Subcutaneous abdominal adipose tissue (tissue), 5 donors: ENCODE data around the gene NCK1.
"Not testable (repeated sequence)": the region's sequence is repeated elsewhere in the genome, so short reads cannot be mapped to it uniquely, and the experiment has no call there.

Experiments used
- H3K27ac ChIP-seq: one replicate; pipeline ENCODE4 v1.7.0; 2013; ENCODE audit warnings: low read depth, mild to moderate bottlenecking, inconsistent platforms, low read length, moderate library complexity
- H3K27me3 ChIP-seq, 5 donors: one replicate each; pipeline ENCODE4 v1.7.0; 2013; ENCODE audit warnings: low read length in 5 of 5, inconsistent platforms in 1 of 5; ENCODE audit not compliant: control insufficient read depth in 5 of 5, insufficient read depth in 4 of 5
- H3K36me3 ChIP-seq, 5 donors: one replicate each; pipeline ENCODE4 v1.7.0; 2013; ENCODE audit warnings: low read length in 5 of 5; ENCODE audit not compliant: control insufficient read depth in 5 of 5, insufficient read depth in 5 of 5
- H3K4me1 ChIP-seq, 5 donors: one replicate each; pipeline ENCODE4 v1.7.0; 2013; ENCODE audit warnings: low read length in 5 of 5, mild to moderate bottlenecking in 3 of 5, moderate library complexity in 1 of 5; ENCODE audit not compliant: control insufficient read depth in 5 of 5, insufficient read depth in 5 of 5
- H3K4me3 ChIP-seq, 5 donors: one replicate each; pipeline ENCODE4 v1.7.0; 2013; ENCODE audit warnings: low read length in 5 of 5, low read depth in 1 of 5
- H3K9ac ChIP-seq, 5 donors: one replicate each; pipeline ENCODE4 v1.7.0; 2013; ENCODE audit warnings: low read length in 5 of 5, mild to moderate bottlenecking in 4 of 5, moderate library complexity in 3 of 5
- H3K9me3 ChIP-seq, 5 donors: one replicate each; pipeline ENCODE4 v1.7.0; 2013; ENCODE audit warnings: low read length in 5 of 5; ENCODE audit not compliant: control insufficient read depth in 5 of 5
- donor health status: healthy.
- donor health status: healthy.
- donor health status: healthy.
- donor health status: healthy.
- donor health status: healthy.

NCK1 gene

GRCh38 chr3:136960838-136961836, 99.1 kb downstream of the NCK1 start:
- Histone ChIP-seq H3K27me3 (no peaks in the 10 kb centered on the region), H3K4me1 (peaks cover 0 to 5% (median 0%) of the 10 kb centered on the region in 5 donors), H3K27ac (no peak overlapping the region), H3K36me3 (no peaks in the 10 kb centered on the region), H3K9ac (no peak overlapping the region), H3K4me3 (no peak overlapping the region), H3K9me3 (no peaks in the 10 kb centered on the region)

- Histone ChIP-seq H3K9ac (no peak overlapping the region), H3K27me3 (no peaks in the 10 kb centered on the region), H3K9me3 (no peaks in the 10 kb centered on the region), H3K4me3 (no peak overlapping the region), H3K27ac (no peak overlapping the region), H3K36me3 (no peaks in the 10 kb centered on the region), H3K4me1 (peaks cover 0 to 2% (median 0%) of the 10 kb centered on the region in 5 donors)
Measured at GRCh38 chr3:136962927-136963326, 100.9 kb downstream of the NCK1 start.

GRCh38 chr3:136969539-136969938, 107.5 kb downstream of the NCK1 start:
- not testable (repeated sequence) for H3K27ac ChIP-seq, H3K9ac ChIP-seq, H3K4me3 ChIP-seq, H3K4me1 ChIP-seq, H3K27me3 ChIP-seq, H3K36me3 ChIP-seq, H3K9me3 ChIP-seq

- H3K9ac ChIP-seq, result no peak overlapping the region
- H3K36me3 ChIP-seq, result no peaks in the 10 kb centered on the region
- H3K9me3 ChIP-seq, result peaks cover 0 to 10% (median 4%) of the 10 kb centered on the region in 5 donors
- H3K27ac ChIP-seq, result no peak overlapping the region
- H3K27me3 ChIP-seq, result no peaks in the 10 kb centered on the region
- H3K4me1 ChIP-seq, result no peaks in the 10 kb centered on the region
- no peak overlapping the region for H3K4me3 ChIP-seq
Measured at GRCh38 chr3:136973352-136973751, 111.3 kb downstream of the NCK1 start.

- H3K27ac ChIP-seq, result no peak overlapping the region
- H3K4me3 ChIP-seq, result no peak overlapping the region
- no peaks in the 10 kb centered on the region for H3K36me3 ChIP-seq
- no peak overlapping the region for H3K9ac ChIP-seq
- no peaks in the 10 kb centered on the region for H3K4me1 ChIP-seq
- H3K9me3 ChIP-seq, result peaks cover 0 to 10% (median 4%) of the 10 kb centered on the region in 5 donors
- H3K27me3 ChIP-seq, result no peaks in the 10 kb centered on the region
Measured at GRCh38 chr3:136974670-136975069, 112.7 kb downstream of the NCK1 start.

GRCh38 chr3:136979204-136979603, 117.2 kb downstream of the NCK1 start:
- Histone ChIP-seq H3K27ac (no peak overlapping the region), H3K4me1 (no peaks in the 10 kb centered on the region), H3K4me3 (no peak overlapping the region), H3K27me3 (no peaks in the 10 kb centered on the region), H3K36me3 (peaks cover 0 to 4% (median 0%) of the 10 kb centered on the region in 5 donors), H3K9ac (no peak overlapping the region), H3K9me3 (peaks cover 0 to 8% (median 4%) of the 10 kb centered on the region in 5 donors)

- Histone ChIP-seq H3K9ac (no peak overlapping the region), H3K27me3 (no peaks in the 10 kb centered on the region), H3K4me1 (no peaks in the 10 kb centered on the region), H3K27ac (no peak overlapping the region), H3K4me3 (no peak overlapping the region), H3K9me3 (peaks cover 0 to 7% (median 0%) of the 10 kb centered on the region in 5 donors), H3K36me3 (peaks cover 0 to 4% (median 0%) of the 10 kb centered on the region in 5 donors)
Measured at GRCh38 chr3:136979684-136980083, 117.7 kb downstream of the NCK1 start.

- Histone ChIP-seq H3K9me3 (no peaks in the 10 kb centered on the region), H3K36me3 (peaks cover 0 to 4% (median 0%) of the 10 kb centered on the region in 5 donors), H3K4me1 (no peaks in the 10 kb centered on the region), H3K9ac (no peak overlapping the region), H3K4me3 (no peak overlapping the region), H3K27ac (no peak overlapping the region), H3K27me3 (no peaks in the 10 kb centered on the region)
Measured at GRCh38 chr3:136982033-136982432, 120.0 kb downstream of the NCK1 start.

GRCh38 chr3:136982520-136983138, 120.6 kb downstream of the NCK1 start:
- Histone ChIP-seq H3K4me1 (no peaks in the 10 kb centered on the region), H3K27ac (no peak overlapping the region), H3K36me3 (peaks cover 0 to 4% (median 0%) of the 10 kb centered on the region in 5 donors), H3K4me3 (no peak overlapping the region), H3K9me3 (no peaks in the 10 kb centered on the region), H3K27me3 (no peaks in the 10 kb centered on the region), H3K9ac (no peak overlapping the region)

GRCh38 chr3:136984837-136985236, 122.8 kb downstream of the NCK1 start:
- Histone ChIP-seq H3K4me3 (no peak overlapping the region), H3K9ac (no peak overlapping the region), H3K4me1 (no peaks in the 10 kb centered on the region), H3K27ac (no peak overlapping the region), H3K9me3 (no peaks in the 10 kb centered on the region), H3K27me3 (no peaks in the 10 kb centered on the region), H3K36me3 (peaks cover 0 to 4% (median 0%) of the 10 kb centered on the region in 5 donors)
